Measurements from ENCODE around the gene HAND1. TPM values are rescaled to one million over a fixed set of nuclear protein-coding genes. Genes with fewer than 3 reads are reported as not detected.

Gene HAND1
- total RNA-seq, 1 donor from 2014 or later: not detected

DNA sequence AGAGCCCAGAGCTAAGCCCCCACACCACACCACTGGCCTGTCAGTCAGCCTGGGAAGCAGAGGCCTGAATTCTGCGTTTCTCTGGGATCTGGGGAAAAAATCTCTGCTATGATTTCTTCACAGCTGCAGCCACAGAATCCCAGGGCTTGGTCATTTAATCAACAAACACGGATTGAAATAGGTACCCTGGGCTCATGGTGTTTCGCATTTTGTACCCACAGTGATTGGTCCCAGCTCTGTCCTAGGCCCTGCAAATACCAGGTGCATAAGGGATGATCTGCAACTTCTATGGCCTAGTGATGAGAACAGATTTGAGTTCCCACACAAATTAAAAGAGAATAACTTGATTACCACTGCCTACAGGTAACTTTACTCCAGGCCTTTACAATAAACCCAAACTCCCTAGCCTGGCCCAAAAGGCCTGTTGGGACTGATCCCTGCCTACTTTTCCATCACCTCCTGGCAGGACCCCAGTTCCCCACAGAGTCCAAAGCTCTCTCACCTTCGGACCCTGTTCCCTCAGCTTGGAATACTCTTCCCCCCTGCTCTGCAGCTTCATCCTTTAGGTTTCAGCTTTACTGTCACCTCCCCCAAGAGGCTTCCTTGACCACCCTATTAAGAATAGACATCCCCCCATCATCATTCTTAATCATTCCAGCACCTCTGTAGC is 46.9 kb downstream of the HAND1 start:
- H3K27ac ChIP-seq: no peak overlapping the region
- DNase-seq (ENCODE audit: extremely low spot score in 2 of 2): peak in 1 of 2 donors; percentile 20
- no peaks in the 10 kb centered on the region for H3K9me3 ChIP-seq
- H3K36me3 ChIP-seq: peaks cover 0 to 4% of the 10 kb centered on the region in 2 donors
- intact Hi-C loops (cut with DNase I): no loop called here
- no peaks in the 10 kb centered on the region for H3K27me3 ChIP-seq
- no peak overlapping the region for H3K4me3 ChIP-seq
- no peaks in the 10 kb centered on the region for H3K4me1 ChIP-seq
- TF ChIP-seq POLR2AphosphoS5 (IDR thresholded peaks at IDR 0.05; ENCODE audit: insufficient read depth in 1 of 2, low read depth in 1 of 2) (no peak), POLR2A (IDR thresholded peaks at IDR 0.05) (no peak)
- TF ChIP-seq, protein P1, sequence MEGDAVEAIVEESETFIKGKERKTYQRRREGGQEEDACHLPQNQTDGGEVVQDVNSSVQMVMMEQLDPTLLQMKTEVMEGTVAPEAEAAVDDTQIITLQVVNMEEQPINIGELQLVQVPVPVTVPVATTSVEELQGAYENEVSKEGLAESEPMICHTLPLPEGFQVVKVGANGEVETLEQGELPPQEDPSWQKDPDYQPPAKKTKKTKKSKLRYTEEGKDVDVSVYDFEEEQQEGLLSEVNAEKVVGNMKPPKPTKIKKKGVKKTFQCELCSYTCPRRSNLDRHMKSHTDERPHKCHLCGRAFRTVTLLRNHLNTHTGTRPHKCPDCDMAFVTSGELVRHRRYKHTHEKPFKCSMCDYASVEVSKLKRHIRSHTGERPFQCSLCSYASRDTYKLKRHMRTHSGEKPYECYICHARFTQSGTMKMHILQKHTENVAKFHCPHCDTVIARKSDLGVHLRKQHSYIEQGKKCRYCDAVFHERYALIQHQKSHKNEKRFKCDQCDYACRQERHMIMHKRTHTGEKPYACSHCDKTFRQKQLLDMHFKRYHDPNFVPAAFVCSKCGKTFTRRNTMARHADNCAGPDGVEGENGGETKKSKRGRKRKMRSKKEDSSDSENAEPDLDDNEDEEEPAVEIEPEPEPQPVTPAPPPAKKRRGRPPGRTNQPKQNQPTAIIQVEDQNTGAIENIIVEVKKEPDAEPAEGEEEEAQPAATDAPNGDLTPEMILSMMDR (IDR thresholded peaks at IDR 0.05): no peak

DNA sequence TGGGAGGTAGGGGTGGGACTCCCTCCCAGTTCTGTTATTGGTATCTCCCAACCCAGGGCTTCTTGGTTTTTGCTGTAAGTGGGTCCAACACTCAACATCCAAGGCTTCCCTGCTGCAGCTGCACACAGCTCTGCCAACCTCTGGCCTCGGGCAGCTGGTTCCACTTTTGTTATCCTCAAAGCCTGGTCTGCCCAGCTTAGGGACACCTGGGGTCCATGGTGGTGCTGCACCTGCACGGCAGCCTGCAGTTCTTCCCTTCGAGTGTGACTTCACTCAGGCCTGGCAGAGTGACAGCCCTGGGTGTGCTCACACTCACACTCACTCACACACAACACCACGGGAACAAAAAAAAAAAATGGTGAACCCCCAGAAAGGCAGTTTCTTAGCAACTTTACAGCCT is 47.6 kb downstream of the HAND1 start:
- no peaks in the 10 kb centered on the region for H3K4me1 ChIP-seq
- no peak overlapping the region for H3K4me3 ChIP-seq
- H3K27ac ChIP-seq: no peak overlapping the region
- intact Hi-C loops (cut with DNase I): no loop called here
- peak in 1 of 2 donors; percentile 42 for DNase-seq (ENCODE audit: extremely low spot score in 2 of 2)
- H3K36me3 ChIP-seq: peaks cover 0 to 4% of the 10 kb centered on the region in 2 donors
- H3K27me3 ChIP-seq: no peaks in the 10 kb centered on the region
- H3K9me3 ChIP-seq: no peaks in the 10 kb centered on the region
- TF ChIP-seq, protein P1 (IDR thresholded peaks at IDR 0.05): no peak
- TF ChIP-seq POLR2AphosphoS5 (IDR thresholded peaks at IDR 0.05; ENCODE audit: insufficient read depth in 1 of 2, low read depth in 1 of 2): no peak
- TF ChIP-seq POLR2A (IDR thresholded peaks at IDR 0.05): no peak

DNA sequence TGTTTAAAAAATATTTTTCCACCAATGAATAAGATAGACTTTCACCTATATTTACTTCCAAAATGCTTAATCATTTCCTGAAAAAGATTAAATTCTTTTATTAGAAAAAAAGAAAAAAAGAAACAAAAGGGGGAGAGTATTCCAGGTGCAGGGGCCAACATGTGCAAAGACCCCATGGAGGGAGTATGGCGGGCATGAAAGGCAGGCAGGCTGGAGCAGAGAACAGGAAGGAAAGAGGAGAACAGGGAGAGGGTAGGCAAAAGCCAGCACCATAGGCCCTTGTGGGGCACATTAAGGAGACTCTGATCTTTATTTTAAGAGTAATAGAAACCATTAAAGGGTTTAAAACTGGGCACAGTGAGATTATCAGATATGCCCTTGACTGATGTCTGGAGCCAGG is 48.7 kb downstream of the HAND1 start:
- no peak for DNase-seq (ENCODE audit: extremely low spot score in 2 of 2)
- H3K36me3 ChIP-seq: no peaks in the 10 kb centered on the region
- H3K27ac ChIP-seq: no peak overlapping the region
- H3K4me3 ChIP-seq: no peak overlapping the region
- H3K9me3 ChIP-seq: no peaks in the 10 kb centered on the region
- TF ChIP-seq POLR2A (IDR thresholded peaks at IDR 0.05) (no peak), POLR2AphosphoS5 (IDR thresholded peaks at IDR 0.05; ENCODE audit: insufficient read depth in 1 of 2, low read depth in 1 of 2) (no peak)
- TF ChIP-seq, protein P1 (IDR thresholded peaks at IDR 0.05): no peak
- no peaks in the 10 kb centered on the region for H3K27me3 ChIP-seq
- intact Hi-C loops (cut with DNase I): no loop called here
- H3K4me1 ChIP-seq: no peaks in the 10 kb centered on the region

DNA sequence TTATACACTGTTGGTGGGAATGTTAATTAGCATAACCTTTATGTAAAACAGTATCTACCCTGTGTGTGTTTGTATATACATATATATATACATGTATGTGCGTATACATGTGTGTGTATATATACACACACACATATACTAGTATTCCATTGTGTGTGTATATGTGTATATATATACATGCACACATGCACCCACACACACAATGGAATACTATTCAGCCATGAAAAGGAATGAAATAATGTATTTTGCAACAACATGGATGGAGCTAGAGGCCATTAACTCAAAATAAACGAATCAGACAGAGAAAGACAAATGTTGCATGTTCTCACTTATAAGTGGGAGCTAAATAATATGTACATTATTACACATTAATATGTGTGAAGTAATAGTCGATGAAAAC is 49.8 kb downstream of the HAND1 start:
- H3K36me3 ChIP-seq: no peaks in the 10 kb centered on the region
- H3K9me3 ChIP-seq: no peaks in the 10 kb centered on the region
- no peak overlapping the region for H3K4me3 ChIP-seq
- no peak overlapping the region for H3K27ac ChIP-seq
- no peaks in the 10 kb centered on the region for H3K4me1 ChIP-seq
- TF ChIP-seq POLR2A (IDR thresholded peaks at IDR 0.05) (no peak), POLR2AphosphoS5 (IDR thresholded peaks at IDR 0.05; ENCODE audit: insufficient read depth in 1 of 2, low read depth in 1 of 2) (no peak)
- TF ChIP-seq, protein P1 (IDR thresholded peaks at IDR 0.05): no peak
- no peak for DNase-seq (ENCODE audit: extremely low spot score in 2 of 2)
- intact Hi-C loops (cut with DNase I): no loop called here
- H3K27me3 ChIP-seq: no peaks in the 10 kb centered on the region

Other genes starting within 250 kb of the HAND1 start
- 54.3 TPM for gene SAP30L, start 32.2 kb downstream of the HAND1 start, total RNA-seq